ENCODE data around the gene HOXA4.

The HOXA4 gene

GRCh38 chr7:27158436-27159265 lies 28.1 kb upstream of the HOXA4 start:
- DNase-seq (ENCODE audit: low read depth in 2 of 3, low spot score in 1 of 3): no peak

DNA sequence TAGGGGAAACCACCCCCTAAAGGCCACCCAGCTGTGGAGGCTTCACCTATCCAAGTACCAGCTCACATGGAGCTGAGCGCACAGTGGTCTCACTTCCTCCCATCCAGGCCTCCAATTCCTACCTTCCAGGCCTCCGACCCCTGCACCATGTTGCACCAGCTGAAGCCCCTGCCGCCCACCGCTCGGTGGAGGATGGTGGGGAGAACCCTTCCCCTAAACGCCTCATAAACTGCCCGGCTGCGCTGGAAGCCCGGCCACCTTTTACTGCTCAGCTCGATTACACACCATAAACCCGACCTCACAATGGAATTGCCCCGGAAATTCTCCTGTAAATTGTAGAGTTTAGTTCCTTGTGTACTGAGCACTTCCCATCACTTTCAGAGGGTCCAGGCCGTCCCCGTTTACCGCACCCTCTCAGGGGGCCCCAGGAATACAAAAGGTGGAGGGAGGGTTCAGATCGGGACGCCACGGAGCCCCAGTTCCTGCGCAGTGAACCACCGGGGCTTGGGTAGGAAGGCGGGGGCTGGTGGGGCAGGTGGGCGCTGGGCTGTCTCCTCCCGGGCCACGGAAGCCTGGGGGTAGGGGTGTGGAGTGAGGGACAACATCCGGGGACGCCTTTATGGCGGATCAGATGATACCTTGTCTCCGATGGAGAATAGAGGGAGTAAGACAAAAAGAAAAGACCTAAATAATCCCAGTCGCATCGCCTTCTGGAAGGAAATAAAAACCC lies 27.3 kb upstream of the HOXA4 start:
- no peak for DNase-seq (ENCODE audit: low read depth in 2 of 3, low spot score in 1 of 3)

DNA sequence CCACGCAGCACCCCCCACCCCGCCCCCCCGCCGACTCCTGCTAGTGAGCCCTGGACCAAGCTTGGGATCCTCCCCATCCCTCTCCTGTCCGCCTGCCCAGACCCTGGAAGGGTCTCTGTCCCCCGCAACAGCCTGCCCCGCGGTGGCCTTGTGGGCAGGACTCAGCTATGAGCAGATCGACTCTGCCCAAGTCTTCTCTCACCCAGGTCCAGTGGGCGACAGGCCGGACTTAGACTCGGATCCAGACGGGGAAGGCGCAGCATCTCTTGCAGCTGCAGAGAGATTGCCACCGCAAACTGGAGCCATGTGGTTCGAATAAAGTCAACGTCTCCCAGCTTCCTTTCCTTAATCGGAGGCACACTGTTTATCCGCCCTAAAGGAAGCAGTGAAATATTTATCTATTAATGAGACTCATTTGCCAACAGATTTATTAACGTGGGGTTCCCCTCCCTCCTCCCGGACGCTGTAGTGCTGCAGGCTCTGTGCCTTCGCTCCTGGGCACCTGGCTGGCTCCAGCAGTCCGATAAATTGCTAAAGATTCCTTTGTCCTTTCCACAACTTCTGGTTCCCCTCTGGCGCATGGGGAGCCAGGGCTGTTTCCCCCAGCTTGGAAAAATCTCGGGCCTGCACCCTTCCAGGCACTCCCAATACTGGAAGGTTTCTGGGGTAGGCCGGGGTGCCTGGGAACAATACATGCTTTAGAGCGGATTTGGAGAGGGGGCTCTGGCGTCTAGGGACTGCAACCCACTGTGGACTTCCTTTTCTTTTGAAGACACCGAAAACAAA lies 26.6 kb upstream of the HOXA4 start:
- no peak for DNase-seq (ENCODE audit: low read depth in 2 of 3, low spot score in 1 of 3)

DNA sequence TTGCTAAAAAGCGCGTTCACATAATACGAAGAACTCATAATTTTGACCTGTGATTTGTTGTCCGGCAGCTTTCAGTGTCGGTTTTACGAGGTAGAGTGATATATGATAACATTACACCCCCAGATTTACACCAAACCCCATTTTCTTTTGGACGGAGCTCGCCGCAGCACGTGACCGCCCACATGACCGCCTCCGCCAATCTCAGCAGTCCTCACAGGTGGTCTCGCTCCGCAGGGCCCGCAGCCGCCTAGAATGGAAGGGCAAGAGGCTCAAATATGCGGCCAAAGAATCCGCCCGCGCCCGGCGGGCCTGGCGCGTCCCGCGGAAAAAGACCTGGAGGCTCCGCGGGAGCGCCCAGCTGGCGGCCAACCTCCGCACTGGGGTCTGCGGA lies 25.9 kb upstream of the HOXA4 start, which contains the start of gene HOXA7:
Gene HOXA7, minus strand, starts transcription at position 168 of the 391 bp plus-strand sequence. Its CDS starts 130 bp downstream, at position 38.
- DNase-seq (ENCODE audit: low read depth in 2 of 3, low spot score in 1 of 3): no peak

GRCh38 chr7:27155816-27156507 lies 25.4 kb upstream of the HOXA4 start:
- no peak for DNase-seq (ENCODE audit: low read depth in 2 of 3, low spot score in 1 of 3)

- no peak for DNase-seq (ENCODE audit: low read depth in 2 of 3, low spot score in 1 of 3)
Measured at GRCh38 chr7:27154901-27155815, 24.6 kb upstream of the HOXA4 start.

- no peak for DNase-seq (ENCODE audit: low read depth in 2 of 3, low spot score in 1 of 3)
Measured at GRCh38 chr7:27154369-27154768, 23.8 kb upstream of the HOXA4 start.

DNA sequence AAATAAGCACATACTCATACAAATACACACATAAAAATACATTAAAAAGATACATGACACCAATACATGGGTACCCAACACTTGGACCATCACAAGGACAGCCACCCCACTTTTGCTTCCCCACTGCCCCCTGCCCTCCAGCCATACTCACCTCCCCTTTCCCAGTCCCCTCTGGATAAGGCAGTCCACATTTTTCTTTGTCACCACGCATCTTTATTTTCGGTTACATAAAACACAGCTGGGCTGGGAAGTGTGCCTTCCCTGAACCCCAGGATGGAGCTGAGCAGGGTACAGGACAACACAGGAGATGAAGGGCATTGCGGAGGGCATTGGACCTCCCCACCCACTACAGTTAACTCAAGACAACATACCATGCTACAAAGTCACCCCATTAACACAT lies 23.0 kb upstream of the HOXA4 start:
- no peak for DNase-seq (ENCODE audit: low read depth in 2 of 3, low spot score in 1 of 3)

DNA sequence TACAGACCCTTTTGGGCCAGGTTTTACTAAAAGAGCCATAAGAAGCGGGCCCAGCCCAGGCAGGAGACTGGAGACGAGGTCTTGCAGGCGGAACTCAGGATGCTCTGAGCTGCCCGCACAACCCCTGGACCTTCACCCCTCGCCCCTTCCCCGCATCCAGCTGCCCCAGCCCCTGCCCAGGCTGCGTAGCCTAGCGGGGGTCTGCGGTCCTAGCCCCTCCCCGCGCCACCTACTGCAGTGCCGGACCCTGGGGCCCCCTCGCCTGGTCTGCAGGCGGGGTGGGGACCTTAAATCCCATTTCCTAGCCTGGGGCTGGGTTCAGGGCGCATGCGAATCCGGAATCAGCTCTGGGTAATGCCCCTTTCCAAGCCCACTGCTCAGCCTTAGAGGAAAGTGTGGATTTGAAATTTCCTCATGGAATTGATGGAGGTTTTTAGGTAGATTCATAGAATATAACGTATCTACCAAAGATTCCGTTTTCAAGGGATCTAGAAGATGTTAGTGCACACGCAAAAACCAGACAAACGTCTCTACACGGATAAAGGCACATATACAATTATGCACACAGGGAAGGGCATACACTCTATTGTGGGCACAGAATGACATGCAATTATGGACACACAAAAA lies 22.4 kb upstream of the HOXA4 start:
- DNase-seq (ENCODE audit: low read depth in 2 of 3, low spot score in 1 of 3): no peak

GRCh38 chr7:27151931-27152815 lies 21.6 kb upstream of the HOXA4 start, which contains the start of gene HOXA3:
Gene HOXA3, minus strand, starts transcription at chr7:27152583. Its CDS starts 41,943 bp downstream, at chr7:27110640.
- no peak for DNase-seq (ENCODE audit: low read depth in 2 of 3, low spot score in 1 of 3)

DNA sequence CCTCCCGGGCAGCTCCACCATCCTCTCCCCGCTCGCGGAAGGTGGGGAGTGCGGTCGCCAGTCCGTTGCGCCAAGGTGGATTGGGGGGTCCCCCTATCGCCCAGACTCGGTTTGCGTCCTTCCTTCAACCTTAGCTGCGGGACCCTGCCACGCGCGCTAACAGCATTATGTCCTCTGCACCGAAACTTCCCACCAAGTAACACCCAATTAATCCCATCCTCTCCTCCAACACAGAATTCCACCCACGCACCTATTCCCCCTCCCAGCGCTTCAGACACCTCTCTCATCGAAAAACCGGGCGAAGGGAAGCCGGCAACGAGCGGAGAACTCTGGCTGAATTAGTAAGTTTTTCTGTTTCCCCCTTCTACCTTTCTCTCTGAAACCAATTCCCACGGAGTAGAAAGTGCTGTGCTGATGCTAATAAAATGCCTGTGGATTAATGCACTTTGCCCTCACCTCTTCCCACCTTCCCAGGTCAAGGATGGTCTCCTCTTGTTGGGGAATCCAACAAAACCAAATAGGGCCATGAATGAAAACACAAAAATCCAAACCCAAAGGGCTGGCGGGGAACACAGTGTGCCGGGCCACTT lies 20.9 kb upstream of the HOXA4 start:
- DNase-seq (ENCODE audit: low read depth in 2 of 3, low spot score in 1 of 3): no peak

- peak; percentile 40 to 66 (median 46) for DNase-seq (ENCODE audit: low read depth in 2 of 3, low spot score in 1 of 3)
Measured at GRCh38 chr7:27150568-27151340, 20.2 kb upstream of the HOXA4 start.

- DNase-seq (ENCODE audit: low read depth in 2 of 3, low spot score in 1 of 3): no peak
Measured at GRCh38 chr7:27149842-27150567, 19.4 kb upstream of the HOXA4 start.

DNA sequence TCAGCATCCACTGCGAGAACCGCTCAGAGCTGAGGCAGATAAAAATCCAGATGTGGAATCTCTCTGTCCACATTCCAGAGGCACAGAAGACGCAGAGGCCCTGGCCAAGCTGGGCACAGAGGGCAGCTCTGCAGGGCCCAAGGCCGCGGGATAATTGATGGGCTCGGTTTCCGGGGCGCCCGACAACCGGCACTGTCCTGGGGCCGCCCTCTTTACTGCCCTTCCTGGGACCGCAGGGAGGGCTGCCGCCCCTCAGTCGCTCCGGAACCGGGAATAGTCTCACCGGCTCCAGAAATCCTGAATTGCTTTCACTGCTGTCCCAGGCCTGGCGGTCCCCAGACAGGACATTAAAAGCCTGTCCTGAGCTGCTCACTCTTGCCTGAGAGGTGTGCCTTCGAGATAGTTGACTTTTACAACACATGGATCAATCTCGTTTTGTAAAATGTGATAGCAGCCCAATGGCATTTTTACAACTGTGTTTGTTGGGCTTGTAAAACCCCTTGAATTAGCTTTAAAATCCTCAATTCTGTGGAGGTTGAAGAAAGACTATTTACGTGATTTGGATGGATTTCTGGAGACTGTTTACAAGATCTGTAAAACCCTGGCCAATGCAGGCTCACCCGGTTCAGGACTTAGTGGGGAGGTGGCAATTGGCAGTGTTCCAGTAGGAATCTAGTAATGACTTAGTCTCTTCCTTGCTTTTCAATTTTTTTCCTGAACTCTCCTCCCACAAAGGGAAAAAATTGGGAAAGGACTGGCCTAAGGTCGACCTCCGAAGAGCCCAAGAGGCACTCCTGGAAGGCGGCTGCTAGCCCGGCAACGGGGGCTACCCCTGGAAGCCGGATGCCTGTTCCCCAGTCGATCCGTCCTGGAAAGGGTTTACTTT lies 18.4 kb upstream of the HOXA4 start:
- no peak for DNase-seq (ENCODE audit: low read depth in 2 of 3, low spot score in 1 of 3)

DNA sequence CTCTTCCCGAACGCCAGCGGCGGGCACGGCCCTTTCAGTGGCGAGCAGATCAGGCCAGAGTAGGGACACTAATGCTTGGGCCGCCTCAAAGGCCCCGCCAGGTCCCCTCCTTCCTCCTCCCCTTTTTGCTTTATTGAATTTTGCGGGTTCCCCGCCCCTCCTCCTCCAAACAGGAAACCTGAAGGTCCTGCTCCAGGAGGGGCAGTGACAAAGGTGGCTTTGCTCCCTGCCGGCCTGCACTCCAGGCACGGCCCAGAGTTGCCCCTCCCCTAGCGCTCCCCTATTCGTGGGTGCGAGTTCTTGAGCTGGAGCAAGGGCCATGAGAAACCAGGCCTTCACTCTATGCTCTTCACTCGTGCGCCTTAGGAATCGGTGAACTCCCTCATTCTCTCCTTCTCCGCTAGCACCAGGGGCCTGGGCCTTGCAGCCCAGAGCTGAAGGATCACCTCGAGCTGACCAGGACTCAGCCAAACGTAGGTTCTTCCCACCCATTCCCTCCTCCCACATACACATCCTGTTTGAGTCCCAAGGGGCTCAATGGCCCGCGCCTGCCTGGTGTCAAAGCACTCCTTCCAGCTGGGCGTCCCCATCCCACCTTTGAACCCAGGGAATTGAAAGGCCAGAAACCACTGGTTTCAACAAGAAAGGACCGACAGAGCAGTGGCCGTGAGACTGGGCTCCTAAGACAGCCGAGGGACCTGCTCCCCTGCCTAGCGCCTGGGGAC lies 17.6 kb upstream of the HOXA4 start:
- DNase-seq (ENCODE audit: low read depth in 2 of 3, low spot score in 1 of 3): no peak
